Occipital lobe (tissue), 2 donors: ENCODE data around the gene NDRG4. TPM values are rescaled to one million over a fixed set of nuclear protein-coding genes. Genes with fewer than 3 reads are reported as not detected.
"Not testable (repeated sequence)": the region's sequence is repeated elsewhere in the genome, so short reads cannot be mapped to it uniquely, and the experiment has no call there.

Experiments
- DNase-seq: peaks from one replicate; lab custom pipeline; 2025; lab: John Stamatoyannopoulos, UW
- total RNA-seq: library from RNA; depleted of rRNA; stranded (reverse); fragments of >200 nt; gene quantifications from one replicate; pipeline ENCODE4 v1.2.3, GENCODE V29; 2014

The NDRG4 gene
- total RNA-seq, 1 donor from 2014 or later, result 217 TPM

DNA sequence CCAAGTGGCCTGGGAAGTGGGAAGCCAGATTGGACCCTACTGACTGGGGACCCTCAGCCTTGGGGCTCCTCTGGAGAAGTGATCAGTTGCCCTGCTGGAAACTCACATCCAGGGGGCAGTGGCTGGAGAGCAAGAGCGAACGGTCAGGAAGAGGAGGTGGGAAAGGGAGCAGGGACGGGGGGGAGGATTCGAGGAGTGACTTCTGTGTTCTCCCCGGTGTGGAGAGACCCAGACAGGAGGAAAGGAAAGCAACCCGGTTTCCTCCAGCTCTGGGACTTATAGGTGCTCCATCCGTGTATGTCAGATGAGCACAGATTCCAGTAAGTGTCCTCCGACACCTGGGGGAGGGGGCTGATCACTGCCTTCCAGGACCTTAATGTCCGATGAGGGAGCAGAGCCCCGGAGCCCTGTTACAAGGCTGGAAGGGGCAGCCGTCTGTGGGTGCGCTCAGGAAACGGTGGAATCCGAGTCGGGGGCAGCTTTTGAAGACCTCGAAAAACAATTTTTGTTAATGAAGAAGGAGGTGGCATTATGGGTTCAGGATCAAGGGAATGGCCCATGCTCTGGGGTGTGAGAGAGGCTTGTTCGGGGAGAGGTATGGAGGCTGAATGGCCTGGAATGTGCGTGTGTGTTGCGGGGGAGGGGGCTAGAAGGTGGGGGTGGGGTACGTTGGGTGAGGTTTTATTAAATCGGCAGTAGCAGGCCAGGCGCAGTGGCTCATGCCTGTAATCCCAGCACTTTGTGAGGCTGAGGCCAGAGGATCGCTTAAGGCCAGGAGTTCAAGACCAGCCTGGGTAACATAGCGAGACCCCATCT lies 34.8 kb upstream of the NDRG4 start:
- no peak for DNase-seq

DNA sequence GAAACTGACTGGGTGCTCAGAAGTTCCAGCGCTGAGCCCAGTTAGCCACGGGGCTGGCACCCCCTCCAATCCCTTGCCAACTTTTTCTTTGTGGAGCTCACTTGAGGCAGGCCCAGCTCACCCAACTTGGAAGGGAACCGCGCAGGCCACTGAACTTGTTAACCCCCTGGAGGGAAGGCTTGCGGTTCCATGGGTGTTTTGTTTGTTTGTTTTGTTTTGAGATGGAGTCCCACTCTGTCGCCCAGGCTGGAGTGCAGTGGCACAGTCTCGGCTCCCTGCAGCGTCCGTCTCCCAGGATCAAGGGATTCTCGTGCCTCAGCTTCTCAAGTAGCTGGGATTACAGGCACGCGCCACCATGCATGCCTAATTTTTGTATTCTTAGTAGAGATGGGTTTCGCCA lies 34.1 kb upstream of the NDRG4 start:
- no peak for DNase-seq

DNA sequence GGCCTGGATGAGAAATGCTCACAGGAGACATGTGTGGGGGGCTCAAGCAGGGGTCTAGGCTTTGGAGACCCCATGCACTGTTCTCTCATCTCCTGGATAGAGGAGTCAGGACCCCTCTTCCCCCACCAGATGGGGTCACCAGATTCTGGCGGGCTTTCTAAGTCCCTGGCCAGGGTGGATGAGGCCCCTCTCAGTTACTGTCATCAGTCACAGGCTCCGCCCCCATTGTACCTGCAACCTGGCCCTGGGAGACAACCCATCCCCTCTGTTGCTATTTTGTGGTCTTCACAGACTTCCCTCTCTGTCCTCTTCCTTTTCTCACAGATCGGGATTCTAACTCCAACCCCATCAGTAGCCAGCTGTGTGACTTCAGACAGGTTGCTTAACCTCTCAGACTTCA lies 33.5 kb upstream of the NDRG4 start:
- no peak for DNase-seq

DNA sequence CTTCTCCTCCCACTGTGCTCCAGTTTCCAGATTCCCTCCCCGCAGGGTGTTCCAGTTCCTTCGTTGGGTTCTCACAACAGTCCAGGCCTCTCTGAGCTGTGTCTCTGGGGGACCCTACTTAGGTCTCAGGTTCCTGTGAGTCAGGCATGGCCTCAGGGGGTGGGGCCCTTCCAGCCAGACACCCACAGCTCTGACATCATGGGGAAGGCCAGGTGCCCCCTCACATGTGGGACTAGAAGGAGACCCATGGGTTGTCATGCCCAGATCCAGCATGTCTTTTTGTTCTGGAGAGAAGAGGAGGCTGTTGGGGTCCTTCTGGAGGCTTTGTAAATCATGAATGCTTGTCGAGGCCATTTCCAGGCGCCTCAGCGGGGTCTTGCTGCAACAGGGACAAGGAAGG lies 32.0 kb upstream of the NDRG4 start:
- DNase-seq, result no peak

DNA sequence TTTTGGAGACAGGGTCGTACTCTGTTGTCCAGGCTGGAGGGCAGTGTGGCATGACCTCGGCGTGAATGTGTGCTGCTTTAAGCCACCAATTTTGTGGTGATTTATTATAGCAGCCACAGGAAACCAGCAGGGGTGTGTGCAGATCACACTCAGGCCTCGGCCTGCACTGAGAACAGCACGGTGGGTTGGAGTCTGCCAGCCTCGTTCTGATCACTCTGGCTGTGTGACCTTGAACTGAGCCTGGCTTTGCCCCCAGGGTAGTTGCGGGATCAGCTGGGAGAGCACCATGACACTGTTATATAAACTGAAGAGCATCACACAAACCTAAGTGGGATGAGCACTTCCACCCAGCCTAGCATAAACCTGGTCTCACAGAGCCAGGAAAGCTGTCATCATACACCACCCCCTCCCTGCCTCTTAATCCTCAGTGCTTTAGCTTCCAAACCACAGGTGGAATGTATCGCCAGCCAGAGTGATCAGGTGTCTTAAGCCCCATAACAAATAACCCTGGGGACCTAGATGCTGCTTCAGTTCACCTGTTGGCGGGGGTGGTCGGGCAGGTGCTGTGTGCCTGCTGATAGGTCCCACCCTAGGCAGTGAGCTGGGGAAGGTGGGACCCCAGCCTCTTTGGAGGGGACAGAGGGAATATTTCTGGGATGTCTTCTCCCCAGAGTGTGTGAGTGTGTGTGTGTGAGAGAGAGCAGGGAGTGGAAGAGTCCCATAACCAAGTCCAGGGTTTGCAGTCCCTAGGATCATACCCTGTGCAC lies 28.6 kb upstream of the NDRG4 start:
- no peak for DNase-seq

DNA sequence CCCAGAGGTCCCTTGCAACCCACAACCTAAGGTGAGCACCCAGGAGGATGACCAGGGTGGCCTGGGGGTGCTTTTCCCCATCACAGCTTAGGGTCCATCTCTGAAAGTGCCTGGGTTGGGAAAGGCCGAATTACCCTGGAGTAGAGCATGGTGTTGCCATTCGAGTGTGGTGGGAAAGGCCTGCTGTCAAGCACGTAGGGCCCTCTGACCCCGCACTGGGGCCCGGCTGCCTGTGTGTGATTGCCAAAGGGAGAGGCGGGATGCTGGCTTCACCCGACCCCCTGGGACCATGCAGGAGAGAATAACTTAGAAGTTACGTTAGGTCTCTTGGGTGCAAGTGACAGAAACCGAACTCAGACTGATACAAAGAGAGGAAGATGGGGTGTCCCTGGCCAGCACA lies 27.7 kb upstream of the NDRG4 start:
- DNase-seq, result no peak

DNA sequence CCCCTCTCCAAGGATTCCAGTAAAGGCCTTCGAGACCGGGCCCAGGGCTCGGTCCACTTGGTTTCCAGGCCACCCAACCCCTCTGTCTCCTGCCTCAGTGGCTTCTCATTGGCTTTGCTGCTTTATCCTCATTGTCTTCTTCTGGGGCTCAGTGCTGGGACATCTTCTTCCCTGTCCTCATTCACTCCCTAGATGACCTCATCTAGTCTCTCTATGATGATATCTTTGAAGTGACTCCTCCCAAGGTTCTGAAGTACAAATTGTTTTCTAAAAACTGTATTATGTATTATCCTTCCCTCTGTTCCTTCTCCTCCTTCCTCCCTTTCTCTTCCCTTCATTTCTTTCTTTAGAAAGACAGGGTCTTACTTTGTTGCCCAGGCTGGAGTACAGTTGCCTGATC lies 27.1 kb upstream of the NDRG4 start:
- no peak for DNase-seq

DNA sequence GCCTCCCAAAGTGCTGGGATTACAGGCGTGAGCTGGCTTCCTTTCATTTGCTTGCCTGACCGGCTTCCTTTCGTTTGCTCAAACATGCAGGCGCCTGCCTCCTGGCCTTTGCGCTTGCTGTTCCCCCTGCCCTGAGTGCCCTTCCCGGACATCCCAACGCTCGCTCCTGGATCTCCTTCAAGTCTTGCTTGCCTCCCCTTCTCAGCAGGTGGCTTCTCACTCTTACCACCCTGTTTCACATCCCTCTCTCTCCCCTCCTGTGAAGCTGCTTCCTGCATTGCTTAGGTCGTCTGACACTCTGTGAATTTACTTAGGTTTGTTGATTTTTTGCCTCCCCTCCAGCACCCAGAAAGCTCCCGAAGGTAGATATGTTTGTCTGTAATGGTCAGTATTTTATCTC lies 25.6 kb upstream of the NDRG4 start:
- DNase-seq, result no peak

DNA sequence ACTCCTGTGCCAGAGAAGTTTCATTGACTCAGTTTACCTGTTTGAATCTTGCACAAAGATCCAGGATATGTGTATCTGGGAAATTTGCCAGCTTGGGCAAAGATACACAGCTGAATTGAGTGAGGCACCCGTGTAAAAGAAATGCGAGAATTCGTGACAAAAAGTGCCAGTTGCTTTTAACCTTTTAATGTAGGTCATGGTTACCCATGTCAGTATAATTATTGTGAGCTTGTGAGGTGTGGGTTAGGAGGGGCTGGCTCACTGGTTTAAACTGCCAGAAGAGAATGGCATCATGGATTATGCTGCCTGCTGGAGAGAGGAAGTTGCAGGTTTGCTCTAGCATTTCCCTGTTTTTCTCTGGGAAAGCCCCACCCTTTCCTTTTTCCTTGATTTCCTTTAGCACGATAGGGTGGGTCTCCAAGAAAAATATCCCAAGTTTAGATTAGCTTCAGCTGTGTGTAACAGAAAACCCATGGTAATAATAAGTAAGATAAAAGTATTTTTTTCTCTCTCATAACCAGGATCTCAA lies 24.8 kb upstream of the NDRG4 start:
- no peak for DNase-seq

DNA sequence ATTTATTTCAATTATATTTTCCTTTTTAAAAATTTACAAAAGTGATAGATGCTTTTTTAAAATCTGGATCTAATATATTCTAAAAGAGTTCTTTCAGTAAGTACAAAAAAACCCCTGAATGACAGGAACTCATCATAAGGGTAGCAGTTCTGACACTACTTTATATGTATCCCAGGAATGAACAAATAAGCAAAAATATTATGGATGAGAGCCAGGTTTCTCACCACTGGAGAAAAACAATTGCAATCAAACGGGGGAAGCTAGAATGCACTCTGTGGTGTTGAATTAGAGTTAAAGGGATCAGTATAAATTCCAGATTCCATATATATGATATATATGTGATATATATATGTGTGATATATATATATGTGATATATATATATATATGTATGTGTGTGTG lies 23.2 kb upstream of the NDRG4 start:
- no peak for DNase-seq

DNA sequence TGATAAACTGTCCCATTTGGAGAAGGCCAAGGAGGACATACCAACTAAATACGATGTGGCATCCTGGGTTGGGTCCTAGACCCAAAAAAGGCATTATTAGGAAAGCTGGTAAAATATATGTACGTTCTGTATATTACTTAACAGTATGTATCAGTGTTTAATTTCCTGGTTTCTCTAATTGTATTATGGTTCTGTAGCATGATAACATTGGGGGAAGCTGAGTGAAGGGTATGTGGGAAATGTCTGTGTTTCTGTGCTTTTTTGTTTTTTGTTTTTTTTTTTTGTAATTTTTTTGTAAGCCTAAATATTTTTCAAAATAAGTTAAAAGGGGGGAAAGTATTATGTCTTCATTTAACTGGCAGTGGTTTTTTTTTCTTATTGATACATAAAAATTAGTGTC lies 21.5 kb upstream of the NDRG4 start:
- no peak for DNase-seq

DNA sequence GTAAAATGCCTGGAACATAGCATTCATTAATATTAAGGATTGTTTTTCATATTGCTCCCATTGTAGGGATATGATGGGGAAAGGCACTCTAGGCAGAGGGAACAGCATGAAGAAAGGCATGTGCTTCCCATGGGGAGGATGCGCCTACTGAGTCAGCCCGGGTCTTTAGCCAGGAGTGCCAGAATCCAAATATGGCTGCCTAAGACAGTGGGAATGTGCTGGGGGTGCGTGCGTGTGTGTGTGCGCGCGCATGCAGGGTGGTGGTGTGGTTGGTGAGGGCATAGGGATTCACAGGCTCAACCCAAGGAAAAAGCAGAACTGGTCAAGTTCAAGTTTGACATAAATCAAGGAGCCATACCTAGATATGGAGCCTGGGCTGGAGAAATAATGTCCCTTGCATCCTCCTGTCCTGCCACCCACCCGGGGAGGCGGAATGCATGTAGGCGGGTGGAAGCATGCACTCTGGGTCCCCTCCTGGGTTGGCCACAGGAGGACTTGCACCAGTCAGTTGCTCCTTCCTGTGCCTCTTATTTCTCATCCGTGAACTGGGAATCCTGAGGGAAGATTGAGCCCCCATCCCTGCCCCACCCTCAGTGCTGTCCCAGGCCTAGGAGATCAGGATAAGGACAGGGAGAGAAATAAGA lies 18.6 kb upstream of the NDRG4 start:
- no peak for DNase-seq

DNA sequence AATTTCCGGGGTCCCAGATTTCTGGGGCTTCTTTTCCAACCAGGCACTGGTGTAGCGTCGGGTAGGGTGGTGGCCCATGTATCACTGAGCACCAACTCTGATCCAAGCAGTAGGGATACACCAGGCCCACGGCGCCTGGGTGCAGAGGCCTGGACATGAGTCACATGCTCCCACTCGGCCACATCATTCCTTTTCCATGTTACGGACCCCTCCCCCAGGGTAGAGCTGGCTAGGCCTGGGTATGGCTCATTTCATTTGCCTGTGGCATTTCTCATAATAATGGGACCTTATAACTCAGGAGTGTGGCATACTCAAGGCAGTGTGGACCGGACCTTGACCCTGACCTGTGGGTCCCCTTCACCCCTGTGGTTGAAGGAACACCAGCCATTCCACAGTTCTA lies 18.0 kb upstream of the NDRG4 start:
- DNase-seq, result no peak

DNA sequence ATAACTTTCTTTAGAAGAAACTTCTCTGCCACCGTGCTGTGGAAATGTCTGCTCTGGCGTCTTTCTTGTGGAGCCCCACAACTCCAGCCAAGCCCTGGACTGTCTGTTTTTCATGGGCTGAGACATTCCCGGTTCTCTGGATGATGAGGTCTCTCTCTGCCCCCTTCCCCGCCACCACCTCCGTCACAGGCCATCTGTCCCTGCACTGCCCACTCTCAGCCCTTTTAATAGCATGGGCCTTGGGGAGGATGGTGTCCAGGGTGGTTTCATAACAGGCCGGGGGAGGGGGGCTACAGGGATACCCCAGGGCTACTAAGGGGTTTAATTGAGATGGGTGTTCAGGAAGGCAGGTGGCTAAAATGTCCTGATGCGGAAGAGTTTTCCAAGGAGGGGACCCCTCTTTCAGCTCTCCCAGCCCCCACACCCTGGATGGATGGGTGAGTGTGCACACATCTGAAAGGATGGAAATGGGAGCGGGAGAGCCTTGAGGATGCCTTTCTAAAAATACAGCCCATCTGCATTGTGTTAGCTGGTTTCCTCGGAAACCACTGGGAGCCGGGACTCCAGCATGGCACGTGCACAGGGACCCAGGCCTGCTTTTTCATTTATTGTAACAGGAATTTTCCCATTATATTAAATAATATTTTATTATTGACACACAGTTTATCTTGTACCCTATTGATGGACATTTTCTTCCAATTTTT lies 14.6 kb upstream of the NDRG4 start:
- DNase-seq, result peak; percentile 22

DNA sequence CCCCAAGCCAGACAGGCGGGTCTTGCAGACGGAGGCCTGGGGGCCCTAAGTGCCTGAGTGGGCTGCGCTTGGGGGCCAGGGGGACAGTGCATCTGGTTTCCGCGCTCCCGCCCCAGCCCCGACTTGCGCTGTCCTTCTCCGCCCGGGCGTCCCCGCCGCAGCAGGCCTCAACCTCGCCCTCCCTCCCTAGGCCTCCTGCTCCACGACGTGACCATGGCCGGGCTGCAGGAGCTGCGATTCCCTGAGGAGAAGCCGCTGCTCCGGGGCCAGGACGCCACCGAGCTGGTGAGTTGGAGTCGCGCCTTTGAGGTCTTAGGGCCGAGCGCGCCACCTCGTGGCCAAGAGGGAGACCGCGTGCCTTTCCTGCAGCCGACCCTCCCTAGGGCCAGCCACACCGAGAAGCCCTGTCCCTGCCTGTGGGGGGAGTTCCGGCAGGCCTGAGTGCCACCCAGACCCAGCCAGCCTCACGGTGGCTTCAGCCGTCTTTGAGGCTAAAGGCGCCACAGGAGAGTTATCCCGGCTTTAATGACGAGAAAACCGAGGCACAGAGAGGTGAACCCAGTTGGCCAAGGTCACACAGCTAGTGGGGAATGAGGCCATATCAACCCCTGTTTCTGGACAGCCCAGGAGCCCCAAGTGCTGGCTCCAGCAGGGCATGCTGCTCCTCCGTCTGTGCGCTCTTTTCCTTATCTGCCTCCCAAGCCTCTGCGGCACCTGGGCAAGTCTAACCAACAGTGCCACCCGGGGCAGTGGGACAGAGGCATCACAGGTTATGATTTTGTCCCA lies 12.2 kb upstream of the NDRG4 start:
- DNase-seq, result peak; percentile 62

DNA sequence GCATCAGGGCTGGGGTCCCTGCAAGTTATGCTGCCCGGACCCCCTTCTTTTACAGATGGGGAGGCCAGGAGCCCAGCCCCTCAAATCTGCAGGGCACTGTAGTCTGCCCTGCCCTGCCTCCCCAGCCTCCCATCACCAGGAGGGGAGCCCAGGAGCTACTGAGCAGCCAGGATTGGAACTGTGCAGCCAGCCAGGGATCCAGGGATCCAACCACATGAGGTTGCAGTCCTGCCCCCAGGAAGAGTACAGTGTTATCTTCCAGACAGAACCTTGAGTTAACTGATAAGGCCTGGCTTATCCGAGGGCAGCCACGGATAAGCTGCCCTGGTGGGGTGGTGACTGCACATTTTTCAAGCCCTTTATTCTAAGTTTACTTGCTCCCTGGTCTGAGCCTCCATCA lies 11.4 kb upstream of the NDRG4 start:
- no peak for DNase-seq

DNA sequence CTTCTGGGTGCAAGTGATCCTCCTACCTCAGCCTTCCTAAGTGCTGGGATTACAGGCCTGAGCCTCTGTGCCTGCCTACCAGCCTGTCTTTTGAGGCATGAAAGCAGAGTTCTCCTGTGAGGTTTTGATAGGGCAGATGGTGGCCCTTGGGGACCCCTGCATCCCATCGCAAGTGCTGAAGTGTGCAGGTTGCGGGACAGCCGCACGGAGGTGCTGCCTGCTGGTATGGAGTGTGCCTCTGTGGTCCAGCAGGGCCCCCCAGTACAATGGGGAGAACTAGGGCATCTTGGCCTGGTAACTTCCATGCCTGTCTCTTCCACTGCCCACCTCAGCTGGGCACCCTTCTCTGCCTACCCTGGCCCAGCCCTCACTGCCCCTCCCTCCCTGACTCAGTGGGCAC lies 9.9 kb upstream of the NDRG4 start:
- DNase-seq, result no peak

DNA sequence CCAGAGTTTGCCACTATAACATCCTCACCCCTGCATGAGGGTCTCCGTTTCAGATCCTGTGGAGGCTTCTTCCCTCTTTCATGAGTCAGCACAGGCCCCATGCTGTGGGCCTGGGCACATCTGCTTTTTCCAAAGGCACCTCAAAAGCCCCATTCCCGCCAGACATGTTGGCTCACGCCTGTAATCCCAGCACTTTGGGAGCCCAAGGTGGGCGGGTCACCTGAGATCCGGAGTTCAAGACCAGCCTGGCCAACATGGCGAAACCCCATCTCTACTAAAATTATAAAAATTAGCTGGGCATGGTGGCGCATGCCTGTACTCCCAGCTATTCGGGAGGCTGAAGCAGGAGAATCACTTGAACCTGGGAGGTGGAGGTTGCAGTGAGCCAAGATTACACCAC lies 9.4 kb upstream of the NDRG4 start:
- not testable (repeated sequence) for DNase-seq

DNA sequence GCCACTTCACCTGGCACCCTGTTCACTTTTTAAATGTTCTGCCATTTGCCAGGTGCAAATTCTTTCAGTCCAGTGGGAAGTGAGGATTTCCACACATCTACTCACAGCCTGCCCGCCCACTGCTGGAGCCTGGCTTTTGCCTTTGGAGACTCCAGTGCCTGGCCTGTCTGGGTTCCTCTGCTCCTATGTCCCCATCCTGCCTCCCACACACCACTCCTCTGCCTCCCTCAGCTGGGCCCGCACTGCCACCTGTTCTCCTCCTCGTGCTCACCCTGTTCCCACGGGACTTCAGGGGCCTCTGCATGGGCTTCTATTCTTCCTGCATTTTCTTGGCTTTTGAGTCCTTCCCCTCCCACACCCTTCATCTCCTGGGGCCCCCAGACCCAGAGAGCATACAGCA lies 7.9 kb upstream of the NDRG4 start:
- DNase-seq, result no peak

DNA sequence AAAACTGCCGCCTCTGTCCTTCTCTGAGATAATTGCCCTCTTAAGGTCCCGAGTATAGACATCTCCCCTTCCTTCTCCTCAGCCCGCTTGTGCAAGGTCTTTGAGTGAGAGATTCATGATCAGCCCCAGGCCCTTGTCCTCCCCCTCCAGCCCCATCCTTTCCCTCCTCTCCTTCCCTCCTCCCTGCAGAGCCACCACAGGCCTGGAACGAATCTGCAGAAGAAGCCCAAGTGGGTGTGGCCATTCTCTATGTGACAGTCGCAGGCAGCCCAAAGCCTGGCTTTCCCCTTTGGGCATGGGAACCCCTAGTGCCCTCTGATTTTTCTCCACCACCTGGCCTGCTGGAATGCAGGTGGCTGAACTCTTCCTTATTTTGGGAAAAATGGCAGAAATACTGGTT lies 7.2 kb upstream of the NDRG4 start:
- no peak for DNase-seq
